ENCODE data around the gene ADAM15. TPM values are rescaled to one million over a fixed set of nuclear protein-coding genes. Genes with fewer than 3 reads are reported as not detected.

ADAM15 gene
- total and polyA plus RNA-seq, 7 donors, result 37.8 to 186 (median 54.9) TPM

GRCh38 chr1:155107309-155108264, 56.5 kb downstream of the ADAM15 start:
- no peak overlapping the region for H3K4me3 ChIP-seq
- no peak for TF ChIP-seq POLR2A (IDR thresholded peaks at IDR 0.05)
- no peak for TF ChIP-seq POLR2AphosphoS5 (IDR thresholded peaks at IDR 0.05)
- TF ChIP-seq CTCF (IDR thresholded peaks at IDR 0.05), result no peak
- TF ChIP-seq EP300 (IDR thresholded peaks at IDR 0.05), result no peak
- no peaks in the 10 kb centered on the region for H3K9me3 ChIP-seq
- no peaks in the 10 kb centered on the region for H3K4me1 ChIP-seq
- no peaks in the 10 kb centered on the region for H3K27me3 ChIP-seq
- H3K27ac ChIP-seq, result no peak overlapping the region
- H3K36me3 ChIP-seq, result no peaks in the 10 kb centered on the region
- intact Hi-C loops (cut with DNase I), result no loop called here
- no peak for DNase-seq
- 72 to 81% methylated on average over 12 of the region's 12 CpGs for WGBS, 2 donors

GRCh38 chr1:155108296-155108695, 57.2 kb downstream of the ADAM15 start:
- H3K9me3 ChIP-seq, result no peaks in the 10 kb centered on the region
- H3K4me1 ChIP-seq, result no peaks in the 10 kb centered on the region
- no peaks in the 10 kb centered on the region for H3K36me3 ChIP-seq
- no peak for DNase-seq
- H3K27me3 ChIP-seq, result no peaks in the 10 kb centered on the region
- intact Hi-C loops (cut with DNase I), result no loop called here
- no peak for TF ChIP-seq EP300 (IDR thresholded peaks at IDR 0.05)
- TF ChIP-seq POLR2AphosphoS5 (IDR thresholded peaks at IDR 0.05), result no peak
- TF ChIP-seq POLR2A (IDR thresholded peaks at IDR 0.05), result no peak
- no peak for TF ChIP-seq CTCF (IDR thresholded peaks at IDR 0.05)
- 55 to 83% methylated on average over 5 of the region's 5 CpGs for WGBS, 2 donors
- no peak overlapping the region for H3K27ac ChIP-seq
- H3K4me3 ChIP-seq, result no peak overlapping the region

- intact Hi-C loops (cut with DNase I), result no loop called here
These were observed 59.3 kb downstream of the ADAM15 start for GRCh38 chr1:155110381-155110780.

GRCh38 chr1:155110826-155111225, 59.7 kb downstream of the ADAM15 start:
- TF ChIP-seq POLR2AphosphoS5 (IDR thresholded peaks at IDR 0.05), result no peak
- no peak for TF ChIP-seq POLR2A (IDR thresholded peaks at IDR 0.05)
- 48 to 79% methylated on average over 8 of the region's 8 CpGs for WGBS, 2 donors
- no peak overlapping the region for H3K4me3 ChIP-seq
- no peaks in the 10 kb centered on the region for H3K36me3 ChIP-seq
- H3K27me3 ChIP-seq, result no peaks in the 10 kb centered on the region
- intact Hi-C loops (cut with DNase I), result no loop called here
- no peak overlapping the region for H3K27ac ChIP-seq
- H3K4me1 ChIP-seq, result no peaks in the 10 kb centered on the region
- no peaks in the 10 kb centered on the region for H3K9me3 ChIP-seq
- DNase-seq, result no peak

More at GRCh38 chr1:155110381-155110780, 59.3 kb downstream of the ADAM15 start:
- H3K27me3 ChIP-seq, result no peaks in the 10 kb centered on the region
- H3K27ac ChIP-seq, result no peak overlapping the region
- no peak overlapping the region for H3K4me3 ChIP-seq
- no peaks in the 10 kb centered on the region for H3K36me3 ChIP-seq
- TF ChIP-seq CTCF (IDR thresholded peaks at IDR 0.05), result no peak
- no peak for TF ChIP-seq POLR2A (IDR thresholded peaks at IDR 0.05)
- no peak for TF ChIP-seq EP300 (IDR thresholded peaks at IDR 0.05)
- no peak for TF ChIP-seq POLR2AphosphoS5 (IDR thresholded peaks at IDR 0.05)
- H3K4me1 ChIP-seq, result no peaks in the 10 kb centered on the region
- no peak for DNase-seq
- WGBS, 2 donors, result 84 to 86% methylated on average over 8 of the region's 8 CpGs
- no peaks in the 10 kb centered on the region for H3K9me3 ChIP-seq

Other genes starting within 250 kb of the ADAM15 start
- gene KCNN3, start 181.0 kb upstream of the ADAM15 start, total RNA-seq, result 10 to 100 TPM in 3 of 4 donors, 1 to 10 TPM in 1; 9.4 to 27.7 (median 17.7) TPM
- 1 to 10 TPM in 1 of 3 donors, under 1 TPM in 2; 0.23 to 1.5 (median 0.60) TPM for gene KCNN3, start 181.0 kb upstream of the ADAM15 start, polyA plus RNA-seq
- gene PMVK, start 114.6 kb upstream of the ADAM15 start, total RNA-seq, result 10 to 100 TPM; 11.1 to 19.6 (median 13.7) TPM
- 10 to 100 TPM; 53.1 to 54.1 (median 53.2) TPM for gene PMVK, start 114.6 kb upstream of the ADAM15 start, polyA plus RNA-seq
- 100 to 1,000 TPM; 178 to 251 (median 201) TPM for gene PBXIP1, start 95.2 kb upstream of the ADAM15 start, total RNA-seq
- gene PBXIP1, start 95.2 kb upstream of the ADAM15 start, polyA plus RNA-seq, result 10 to 100 TPM in 2 of 3 donors, 1 to 10 TPM in 1; 8.3 to 66.2 (median 13.2) TPM
- 10 to 100 TPM; 15.0 to 23.3 (median 16.6) TPM for gene PYGO2, start 89.5 kb upstream of the ADAM15 start, total RNA-seq
- gene PYGO2, start 89.5 kb upstream of the ADAM15 start, polyA plus RNA-seq, result 10 to 100 TPM; 13.6 to 26.9 (median 16.8) TPM
- 10 to 100 TPM; 49.2 to 80.4 (median 57.0) TPM for gene SHC1, start 80.6 kb upstream of the ADAM15 start, total RNA-seq
- gene SHC1, start 80.6 kb upstream of the ADAM15 start, polyA plus RNA-seq, result 10 to 100 TPM; 58.5 to 75.2 (median 63.1) TPM
- 10 to 100 TPM; 10.2 to 35.7 (median 25.7) TPM for gene CKS1B, start 76.6 kb upstream of the ADAM15 start, total RNA-seq
- gene CKS1B, start 76.6 kb upstream of the ADAM15 start, polyA plus RNA-seq, result 100 to 1,000 TPM in 1 of 3 donors, 10 to 100 TPM in 2; 73.3 to 104 (median 95.5) TPM
- gene FLAD1, start 68.0 kb upstream of the ADAM15 start, total RNA-seq, result 10 to 100 TPM; 17.5 to 22.8 (median 18.5) TPM
- gene FLAD1, start 68.0 kb upstream of the ADAM15 start, polyA plus RNA-seq, result 10 to 100 TPM; 24.6 to 36.5 (median 27.7) TPM
- gene LENEP, start 57.7 kb upstream of the ADAM15 start, total RNA-seq, result not detected
- gene LENEP, start 57.7 kb upstream of the ADAM15 start, polyA plus RNA-seq, result under 1 TPM in 1 of 3 donors, not detected in 2; 0.39 TPM
- 10 to 100 TPM; 24.4 to 35.3 (median 29.5) TPM for gene ZBTB7B, start 48.5 kb upstream of the ADAM15 start, total RNA-seq
- gene ZBTB7B, start 48.5 kb upstream of the ADAM15 start, polyA plus RNA-seq, result 100 to 1,000 TPM in 2 of 3 donors, 10 to 100 TPM in 1; 71.5 to 342 (median 141) TPM
- under 1 TPM in 3 of 4 donors, not detected in 1; 0.27 to 0.49 (median 0.36) TPM for gene DCST2, start 17.5 kb upstream of the ADAM15 start, total RNA-seq
- 1 to 10 TPM in 1 of 3 donors, not detected in 2; 2.0 TPM for gene DCST2, start 17.5 kb upstream of the ADAM15 start, polyA plus RNA-seq
- gene DCST1, start 17.5 kb upstream of the ADAM15 start, total RNA-seq, result under 1 TPM in 1 of 4 donors, not detected in 3; 0.16 TPM
- under 1 TPM in 1 of 3 donors, not detected in 2; 0.09 TPM for gene DCST1, start 17.5 kb upstream of the ADAM15 start, polyA plus RNA-seq
- gene EFNA4, start 12.4 kb downstream of the ADAM15 start, total RNA-seq, result 1 to 10 TPM; 1.6 to 5.0 (median 3.1) TPM
- 10 to 100 TPM; 10.2 to 22.2 (median 12.0) TPM for gene EFNA4, start 12.4 kb downstream of the ADAM15 start, polyA plus RNA-seq
- gene EFNA3, start 27.5 kb downstream of the ADAM15 start, total RNA-seq, result 1 to 10 TPM in 3 of 4 donors, under 1 TPM in 1; 0.27 to 3.0 (median 1.9) TPM
- gene EFNA3, start 27.5 kb downstream of the ADAM15 start, polyA plus RNA-seq, result 1 to 10 TPM; 8.4 to 9.0 (median 8.5) TPM
- gene EFNA1, start 76.6 kb downstream of the ADAM15 start, total RNA-seq, result 10 to 100 TPM; 15.5 to 22.5 (median 16.4) TPM
- gene EFNA1, start 76.6 kb downstream of the ADAM15 start, polyA plus RNA-seq, result 100 to 1,000 TPM in 1 of 3 donors, 10 to 100 TPM in 2; 34.7 to 112 (median 48.1) TPM
- 10 to 100 TPM in 3 of 4 donors, 1 to 10 TPM in 1; 8.0 to 21.4 (median 14.0) TPM for gene SLC50A1, start 84.5 kb downstream of the ADAM15 start, total RNA-seq
- gene SLC50A1, start 84.5 kb downstream of the ADAM15 start, polyA plus RNA-seq, result 100 to 1,000 TPM in 1 of 3 donors, 10 to 100 TPM in 2; 46.8 to 151 (median 77.4) TPM
- 100 to 1,000 TPM in 3 of 4 donors, 10 to 100 TPM in 1; 29.2 to 144 (median 127) TPM for gene DPM3, start 89.2 kb downstream of the ADAM15 start, total RNA-seq
- 100 to 1,000 TPM; 143 to 220 (median 196) TPM for gene DPM3, start 89.2 kb downstream of the ADAM15 start, polyA plus RNA-seq
- 100 to 1,000 TPM in 3 of 4 donors, 10 to 100 TPM in 1; 72.9 to 119 (median 110) TPM for gene KRTCAP2, start 122.0 kb downstream of the ADAM15 start, total RNA-seq
- gene KRTCAP2, start 122.0 kb downstream of the ADAM15 start, polyA plus RNA-seq, result 100 to 1,000 TPM in 2 of 3 donors, 10 to 100 TPM in 1; 74.2 to 245 (median 114) TPM
- 1 to 10 TPM in 1 of 4 donors, under 1 TPM in 3; 0.16 to 3.0 (median 0.52) TPM for gene TRIM46, start 122.5 kb downstream of the ADAM15 start, total RNA-seq
- gene TRIM46, start 122.5 kb downstream of the ADAM15 start, polyA plus RNA-seq, result under 1 TPM in 2 of 3 donors, not detected in 1; 0.60 to 0.92 TPM
- 10 to 100 TPM in 3 of 4 donors, 1 to 10 TPM in 1; 9.6 to 43.5 (median 18.5) TPM for gene THBS3, start 156.6 kb downstream of the ADAM15 start, total RNA-seq
- 10 to 100 TPM in 1 of 3 donors, 1 to 10 TPM in 2; 3.5 to 13.4 (median 6.0) TPM for gene THBS3, start 156.6 kb downstream of the ADAM15 start, polyA plus RNA-seq
- gene MTX1, start 157.4 kb downstream of the ADAM15 start, total RNA-seq, result 10 to 100 TPM; 15.5 to 29.8 (median 27.7) TPM
- gene MTX1, start 157.4 kb downstream of the ADAM15 start, polyA plus RNA-seq, result 10 to 100 TPM; 51.7 to 69.7 (median 53.2) TPM
- 10 to 100 TPM; 11.8 to 44.0 (median 16.0) TPM for gene ENTREP3, start 204.2 kb downstream of the ADAM15 start, total RNA-seq
- gene ENTREP3, start 204.2 kb downstream of the ADAM15 start, polyA plus RNA-seq, result 10 to 100 TPM in 1 of 3 donors, 1 to 10 TPM in 2; 5.4 to 17.6 (median 6.5) TPM
- 10 to 100 TPM; 25.1 to 45.3 (median 36.5) TPM for gene SCAMP3, start 211.0 kb downstream of the ADAM15 start, total RNA-seq
- 10 to 100 TPM; 11.6 to 56.4 (median 22.8) TPM for gene SCAMP3, start 211.0 kb downstream of the ADAM15 start, polyA plus RNA-seq
- 10 to 100 TPM; 21.4 to 33.2 (median 25.3) TPM for gene CLK2, start 222.2 kb downstream of the ADAM15 start, total RNA-seq
- gene CLK2, start 222.2 kb downstream of the ADAM15 start, polyA plus RNA-seq, result 10 to 100 TPM in 2 of 3 donors, 1 to 10 TPM in 1; 7.2 to 45.9 (median 14.4) TPM
- gene HCN3, start 226.1 kb downstream of the ADAM15 start, total RNA-seq, result 1 to 10 TPM; 1.2 to 5.5 (median 2.3) TPM
- 1 to 10 TPM in 2 of 3 donors, under 1 TPM in 1; 0.69 to 8.6 (median 1.2) TPM for gene HCN3, start 226.1 kb downstream of the ADAM15 start, polyA plus RNA-seq